GM23248 (cell line): ENCODE data around the gene CHGA.

ENCODE experiments used
- EZH2 ChIP-seq: fragments of 200-600 bp; sonication (generic); IDR thresholded peaks from 2 replicates; pipeline ENCODE4 v1.6.1; 2018; ENCODE audit warnings: antibody characterized with exemption, mild to moderate bottlenecking; ENCODE audit not compliant: insufficient read depth, poor library complexity, severe bottlenecking
- EZH2phosphoT487 ChIP-seq: fragments of 200-600 bp; sonication (generic); IDR thresholded peaks from 2 replicates; pipeline ENCODE4 v1.6.1; 2018; ENCODE audit warnings: antibody characterized with exemption, moderate library complexity, mild to moderate bottlenecking, low read depth; ENCODE audit not compliant: insufficient read depth

- TF ChIP-seq EZH2phosphoT487 (no peak), EZH2 (no peak)
These were observed 13.1 kb downstream of the CHGA start for GRCh38 chr14:92936085-92936484.
